ENCODE data around the gene ITGB4. TPM values are rescaled to one million over a fixed set of nuclear protein-coding genes. Genes with fewer than 3 reads are reported as not detected.

Gene ITGB4
- polyA plus RNA-seq, 4 donors: 37.4 to 288 (median 155) TPM

GRCh38 chr17:75785016-75785890 lies 64.0 kb downstream of the ITGB4 start:
- peak overlapping the region; percentile 44 to 65 (median 50) for H3K4me3 ChIP-seq (ENCODE audit: low read depth in 1 of 3, low read length in 3 of 3)
- no peaks in the 10 kb centered on the region for H3K27me3 ChIP-seq (ENCODE audit: control insufficient read depth in 3 of 3, insufficient read depth in 3 of 3, low read length in 3 of 3)
- peaks cover 0 to 7% (median 0%) of the 10 kb centered on the region in 3 donors for H3K36me3 ChIP-seq (ENCODE audit: control insufficient read depth in 3 of 3, insufficient read depth in 2 of 3, low read depth in 1 of 3, low read length in 3 of 3)
- FAIRE-seq (no peak), DNase-seq (peak; percentile 90 to 98)
- no peaks in the 10 kb centered on the region for H3K9me3 ChIP-seq (ENCODE audit: control insufficient read depth in 2 of 2, insufficient read depth in 1 of 2, low read depth in 1 of 2, low read length in 1 of 2)
- WGBS, 3 donors: 8 to 26% (median 16%) methylated on average over 28 to 43 of the region's 43 CpGs
- peak overlapping the region; percentile 97 to 100 (median 100) for H3K27ac ChIP-seq (ENCODE audit: low read depth in 1 of 3, low read length in 2 of 3)
- peaks cover 0 to 32% (median 17%) of the 10 kb centered on the region in 3 donors for H3K4me1 ChIP-seq (ENCODE audit: control insufficient read depth in 3 of 3, insufficient read depth in 2 of 3, low read depth in 1 of 3, low read length in 2 of 3)

DNA sequence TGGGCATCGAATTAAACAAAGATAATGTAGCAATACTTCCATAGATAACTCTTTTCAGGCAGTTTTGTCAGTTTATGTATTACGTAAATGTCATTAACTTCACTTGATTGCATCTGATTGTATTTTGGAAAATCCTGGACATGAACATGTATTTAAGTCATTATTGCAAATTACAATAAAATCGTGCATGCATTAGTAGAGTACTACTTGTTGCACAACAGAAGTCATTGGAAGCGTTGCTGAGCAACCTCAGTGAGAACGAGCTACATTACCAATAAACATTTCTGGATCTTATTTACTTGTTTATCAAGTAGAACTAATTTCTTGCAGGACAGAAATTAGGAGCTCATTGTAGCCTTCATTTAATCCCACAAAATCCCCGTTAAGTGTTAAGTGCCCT lies 70.0 kb downstream of the ITGB4 start:
- WGBS, 3 donors: 86 to 89% (median 88%) methylated on average over 6 of the region's 6 CpGs
- H3K27ac ChIP-seq (ENCODE audit: low read depth in 1 of 3, low read length in 2 of 3): no peak overlapping the region
- H3K4me1 ChIP-seq (ENCODE audit: control insufficient read depth in 3 of 3, insufficient read depth in 2 of 3, low read depth in 1 of 3, low read length in 2 of 3): peaks cover 0 to 7% (median 2%) of the 10 kb centered on the region in 3 donors
- no peaks in the 10 kb centered on the region for H3K9me3 ChIP-seq (ENCODE audit: control insufficient read depth in 2 of 2, insufficient read depth in 1 of 2, low read depth in 1 of 2, low read length in 1 of 2)
- H3K36me3 ChIP-seq (ENCODE audit: control insufficient read depth in 3 of 3, insufficient read depth in 2 of 3, low read depth in 1 of 3, low read length in 3 of 3): peaks cover 2 to 31% (median 2%) of the 10 kb centered on the region in 3 donors
- FAIRE-seq: no peak
- DNase-seq: no peak
- H3K4me3 ChIP-seq (ENCODE audit: low read depth in 1 of 3, low read length in 3 of 3): no peak overlapping the region
- no peaks in the 10 kb centered on the region for H3K27me3 ChIP-seq (ENCODE audit: control insufficient read depth in 3 of 3, insufficient read depth in 3 of 3, low read length in 3 of 3)

- H3K27me3 ChIP-seq (ENCODE audit: control insufficient read depth in 3 of 3, insufficient read depth in 3 of 3, low read length in 3 of 3): no peaks in the 10 kb centered on the region
- FAIRE-seq (no peak), DNase-seq (no peak)
- H3K27ac ChIP-seq (ENCODE audit: low read depth in 1 of 3, low read length in 2 of 3): no peak overlapping the region
- 51 to 68% (median 63%) methylated on average over 1 of the region's 1 CpG for WGBS, 3 donors
- H3K4me1 ChIP-seq (ENCODE audit: control insufficient read depth in 3 of 3, insufficient read depth in 2 of 3, low read depth in 1 of 3, low read length in 2 of 3): no peaks in the 10 kb centered on the region
- no peak overlapping the region for H3K4me3 ChIP-seq (ENCODE audit: low read depth in 1 of 3, low read length in 3 of 3)
- H3K9me3 ChIP-seq (ENCODE audit: control insufficient read depth in 2 of 2, insufficient read depth in 1 of 2, low read depth in 1 of 2, low read length in 1 of 2): no peaks in the 10 kb centered on the region
- H3K36me3 ChIP-seq (ENCODE audit: control insufficient read depth in 3 of 3, insufficient read depth in 2 of 3, low read depth in 1 of 3, low read length in 3 of 3): peaks cover 2 to 43% (median 5%) of the 10 kb centered on the region in 3 donors
Measured at GRCh38 chr17:75793460-75793859, 72.2 kb downstream of the ITGB4 start.

GRCh38 chr17:75795820-75796607 lies 74.8 kb downstream of the ITGB4 start:
- H3K9me3 ChIP-seq (ENCODE audit: control insufficient read depth in 2 of 2, insufficient read depth in 1 of 2, low read depth in 1 of 2, low read length in 1 of 2): no peaks in the 10 kb centered on the region
- H3K27me3 ChIP-seq (ENCODE audit: control insufficient read depth in 3 of 3, insufficient read depth in 3 of 3, low read length in 3 of 3): no peaks in the 10 kb centered on the region
- WGBS, 3 donors: 83 to 91% (median 90%) methylated on average over 8 of the region's 8 CpGs
- FAIRE-seq (no peak), DNase-seq (no peak)
- H3K36me3 ChIP-seq (ENCODE audit: control insufficient read depth in 3 of 3, insufficient read depth in 2 of 3, low read depth in 1 of 3, low read length in 3 of 3): peaks cover 5 to 53% (median 6%) of the 10 kb centered on the region in 3 donors
- no peaks in the 10 kb centered on the region for H3K4me1 ChIP-seq (ENCODE audit: control insufficient read depth in 3 of 3, insufficient read depth in 2 of 3, low read depth in 1 of 3, low read length in 2 of 3)
- no peak overlapping the region for H3K27ac ChIP-seq (ENCODE audit: low read depth in 1 of 3, low read length in 2 of 3)
- H3K4me3 ChIP-seq (ENCODE audit: low read depth in 1 of 3, low read length in 3 of 3): no peak overlapping the region

DNA sequence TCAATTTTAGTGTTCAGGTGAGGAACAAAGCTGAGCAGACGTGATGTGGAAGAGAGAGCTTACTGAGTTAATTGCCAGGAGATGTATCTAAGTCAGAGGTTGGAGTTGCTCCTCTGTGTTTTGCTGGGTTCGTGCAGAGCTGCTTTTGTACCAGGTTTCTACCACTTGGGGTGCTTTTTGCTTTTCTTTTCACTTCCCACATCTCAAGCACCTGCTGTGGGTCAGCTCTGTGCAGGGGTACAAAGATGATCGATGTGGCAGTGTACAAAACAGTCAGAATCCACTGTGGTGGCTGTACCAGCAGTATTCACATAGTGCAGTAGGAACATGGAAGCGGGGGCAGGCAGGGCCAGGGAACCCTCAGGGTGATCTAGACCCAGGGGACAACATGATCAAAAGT lies 78.1 kb downstream of the ITGB4 start:
- FAIRE-seq: no peak
- Histone ChIP-seq H3K36me3 (ENCODE audit: control insufficient read depth in 3 of 3, insufficient read depth in 2 of 3, low read depth in 1 of 3, low read length in 3 of 3) (peaks cover 5 to 61% (median 5%) of the 10 kb centered on the region in 3 donors), H3K9me3 (ENCODE audit: control insufficient read depth in 2 of 2, insufficient read depth in 1 of 2, low read depth in 1 of 2, low read length in 1 of 2) (no peaks in the 10 kb centered on the region), H3K4me3 (ENCODE audit: low read depth in 1 of 3, low read length in 3 of 3) (no peak overlapping the region), H3K27ac (ENCODE audit: low read depth in 1 of 3, low read length in 2 of 3) (no peak overlapping the region), H3K27me3 (ENCODE audit: control insufficient read depth in 3 of 3, insufficient read depth in 3 of 3, low read length in 3 of 3) (no peaks in the 10 kb centered on the region), H3K4me1 (ENCODE audit: control insufficient read depth in 3 of 3, insufficient read depth in 2 of 3, low read depth in 1 of 3, low read length in 2 of 3) (no peaks in the 10 kb centered on the region)
- no peak for DNase-seq
- WGBS, 3 donors: 80 to 87% (median 86%) methylated on average over 4 of the region's 4 CpGs

- FAIRE-seq (no peak), DNase-seq (no peak)
- H3K27ac ChIP-seq (ENCODE audit: low read depth in 1 of 3, low read length in 2 of 3): no peak overlapping the region
- H3K4me3 ChIP-seq (ENCODE audit: low read depth in 1 of 3, low read length in 3 of 3): no peak overlapping the region
- 89 to 94% (median 93%) methylated on average over 1 of the region's 1 CpG for WGBS, 3 donors
- no peaks in the 10 kb centered on the region for H3K27me3 ChIP-seq (ENCODE audit: control insufficient read depth in 3 of 3, insufficient read depth in 3 of 3, low read length in 3 of 3)
- H3K4me1 ChIP-seq (ENCODE audit: control insufficient read depth in 3 of 3, insufficient read depth in 2 of 3, low read depth in 1 of 3, low read length in 2 of 3): no peaks in the 10 kb centered on the region
- peaks cover 2 to 52% (median 5%) of the 10 kb centered on the region in 3 donors for H3K36me3 ChIP-seq (ENCODE audit: control insufficient read depth in 3 of 3, insufficient read depth in 2 of 3, low read depth in 1 of 3, low read length in 3 of 3)
- H3K9me3 ChIP-seq (ENCODE audit: control insufficient read depth in 2 of 2, insufficient read depth in 1 of 2, low read depth in 1 of 2, low read length in 1 of 2): no peaks in the 10 kb centered on the region
Measured at GRCh38 chr17:75803883-75804282, 82.6 kb downstream of the ITGB4 start.

- H3K9me3 ChIP-seq (ENCODE audit: control insufficient read depth in 2 of 2, insufficient read depth in 1 of 2, low read depth in 1 of 2, low read length in 1 of 2): no peaks in the 10 kb centered on the region
- FAIRE-seq (no peak), DNase-seq (no peak)
- H3K27me3 ChIP-seq (ENCODE audit: control insufficient read depth in 3 of 3, insufficient read depth in 3 of 3, low read length in 3 of 3): no peaks in the 10 kb centered on the region
- WGBS, 3 donors: 91 to 93% (median 91%) methylated on average over 4 of the region's 4 CpGs
- no peak overlapping the region for H3K4me3 ChIP-seq (ENCODE audit: low read depth in 1 of 3, low read length in 3 of 3)
- no peak overlapping the region for H3K27ac ChIP-seq (ENCODE audit: low read depth in 1 of 3, low read length in 2 of 3)
- H3K4me1 ChIP-seq (ENCODE audit: control insufficient read depth in 3 of 3, insufficient read depth in 2 of 3, low read depth in 1 of 3, low read length in 2 of 3): no peaks in the 10 kb centered on the region
- H3K36me3 ChIP-seq (ENCODE audit: control insufficient read depth in 3 of 3, insufficient read depth in 2 of 3, low read depth in 1 of 3, low read length in 3 of 3): peaks cover 3 to 60% (median 9%) of the 10 kb centered on the region in 3 donors
Measured at GRCh38 chr17:75806822-75807500, 85.7 kb downstream of the ITGB4 start.
